ENCODE measurements around the gene TLCD4. TPM values are rescaled to one million over a fixed set of nuclear protein-coding genes. Genes with fewer than 3 reads are reported as not detected.

TLCD4 gene
- total and polyA plus RNA-seq, 2 of the 13 experiments (the other 11 are each of a cell fraction or from before 2014, with no cell fraction given), result 4.7 to 14.5 TPM

DNA sequence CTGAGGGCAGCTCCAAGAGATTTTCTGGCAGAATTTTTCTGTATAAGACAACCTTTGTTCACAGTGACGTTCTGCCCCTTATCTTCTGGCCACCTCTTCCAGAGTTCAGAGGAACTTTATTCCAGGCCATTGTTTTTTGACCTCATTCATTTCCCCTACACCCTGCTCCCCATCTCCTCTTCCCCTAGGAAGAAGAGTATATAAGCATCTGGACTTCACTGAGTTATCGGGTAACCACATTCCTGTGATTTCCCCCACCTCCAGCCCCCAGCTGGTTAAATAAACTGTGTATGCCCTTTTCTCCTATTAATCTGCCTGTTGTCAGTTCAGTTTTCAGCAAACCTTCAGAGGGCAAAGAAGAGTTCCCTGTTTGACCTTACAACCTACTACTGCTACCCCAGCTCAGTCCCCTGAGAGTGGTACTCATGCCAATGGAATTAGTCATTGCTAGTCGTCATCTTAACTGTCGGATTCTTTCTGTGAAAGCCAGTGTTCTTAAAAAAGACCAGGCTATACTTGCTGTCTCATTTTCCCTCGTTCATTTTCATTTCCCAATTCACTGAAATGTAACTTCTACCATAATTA is 30.1 kb upstream of the TLCD4 start (continued):
- TF ChIP-seq, protein P1, sequence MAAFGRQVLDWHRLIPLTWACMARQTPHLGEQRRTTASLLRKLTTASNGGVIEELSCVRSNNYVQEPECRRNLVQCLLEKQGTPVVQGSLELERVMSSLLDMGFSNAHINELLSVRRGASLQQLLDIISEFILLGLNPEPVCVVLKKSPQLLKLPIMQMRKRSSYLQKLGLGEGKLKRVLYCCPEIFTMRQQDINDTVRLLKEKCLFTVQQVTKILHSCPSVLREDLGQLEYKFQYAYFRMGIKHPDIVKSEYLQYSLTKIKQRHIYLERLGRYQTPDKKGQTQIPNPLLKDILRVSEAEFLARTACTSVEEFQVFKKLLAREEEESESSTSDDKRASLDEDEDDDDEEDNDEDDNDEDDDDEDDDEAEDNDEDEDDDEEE (CRISPR knock-in tag; IDR thresholded peaks at IDR 0.05), result no peak
- peak; percentile 33; the same call in 1 of the 2 replicates for TF ChIP-seq NCOA2 (CRISPR knock-in tag; IDR thresholded peaks at IDR 0.05)
- TF ChIP-seq, protein P2, sequence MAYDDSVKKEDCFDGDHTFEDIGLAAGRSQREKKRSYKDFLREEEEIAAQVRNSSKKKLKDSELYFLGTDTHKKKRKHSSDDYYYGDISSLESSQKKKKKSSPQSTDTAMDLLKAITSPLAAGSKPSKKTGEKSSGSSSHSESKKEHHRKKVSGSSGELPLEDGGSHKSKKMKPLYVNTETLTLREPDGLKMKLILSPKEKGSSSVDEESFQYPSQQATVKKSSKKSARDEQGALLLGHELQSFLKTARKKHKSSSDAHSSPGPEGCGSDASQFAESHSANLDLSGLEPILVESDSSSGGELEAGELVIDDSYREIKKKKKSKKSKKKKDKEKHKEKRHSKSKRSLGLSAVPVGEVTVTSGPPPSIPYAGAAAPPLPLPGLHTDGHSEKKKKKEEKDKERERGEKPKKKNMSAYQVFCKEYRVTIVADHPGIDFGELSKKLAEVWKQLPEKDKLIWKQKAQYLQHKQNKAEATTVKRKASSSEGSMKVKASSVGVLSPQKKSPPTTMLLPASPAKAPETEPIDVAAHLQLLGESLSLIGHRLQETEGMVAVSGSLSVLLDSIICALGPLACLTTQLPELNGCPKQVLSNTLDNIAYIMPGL (CRISPR knock-in tag; IDR thresholded peaks at IDR 0.05; ENCODE audit: borderline replicate concordance in 1 of 2, low read depth in 1 of 2), result no peak
- peak; percentile 90 for TF ChIP-seq JUND (CRISPR knock-in tag; IDR thresholded peaks at IDR 0.05)
- no peak for TF ChIP-seq NFIB (CRISPR knock-in tag; IDR thresholded peaks at IDR 0.05; ENCODE audit: borderline replicate concordance)
- TF ChIP-seq TGIF2 (CRISPR knock-in tag; IDR thresholded peaks at IDR 0.05), result no peak
- TF ChIP-seq ZNF776 (CRISPR knock-in tag; IDR thresholded peaks at IDR 0.05), result no peak
- no peak for TF ChIP-seq NR1H2 (CRISPR knock-in tag; IDR thresholded peaks at IDR 0.05; ENCODE audit: borderline replicate concordance, low read depth)
- 0 out of 2 replicates have a peak, but pooled peaks have one; percentile 22 for TF ChIP-seq TARDBP (CRISPR knock-in tag; IDR thresholded peaks at IDR 0.05)
- peak; percentile 79 for TF ChIP-seq JUN (CRISPR knock-in tag; IDR thresholded peaks at IDR 0.05)
- TF ChIP-seq, protein P3, sequence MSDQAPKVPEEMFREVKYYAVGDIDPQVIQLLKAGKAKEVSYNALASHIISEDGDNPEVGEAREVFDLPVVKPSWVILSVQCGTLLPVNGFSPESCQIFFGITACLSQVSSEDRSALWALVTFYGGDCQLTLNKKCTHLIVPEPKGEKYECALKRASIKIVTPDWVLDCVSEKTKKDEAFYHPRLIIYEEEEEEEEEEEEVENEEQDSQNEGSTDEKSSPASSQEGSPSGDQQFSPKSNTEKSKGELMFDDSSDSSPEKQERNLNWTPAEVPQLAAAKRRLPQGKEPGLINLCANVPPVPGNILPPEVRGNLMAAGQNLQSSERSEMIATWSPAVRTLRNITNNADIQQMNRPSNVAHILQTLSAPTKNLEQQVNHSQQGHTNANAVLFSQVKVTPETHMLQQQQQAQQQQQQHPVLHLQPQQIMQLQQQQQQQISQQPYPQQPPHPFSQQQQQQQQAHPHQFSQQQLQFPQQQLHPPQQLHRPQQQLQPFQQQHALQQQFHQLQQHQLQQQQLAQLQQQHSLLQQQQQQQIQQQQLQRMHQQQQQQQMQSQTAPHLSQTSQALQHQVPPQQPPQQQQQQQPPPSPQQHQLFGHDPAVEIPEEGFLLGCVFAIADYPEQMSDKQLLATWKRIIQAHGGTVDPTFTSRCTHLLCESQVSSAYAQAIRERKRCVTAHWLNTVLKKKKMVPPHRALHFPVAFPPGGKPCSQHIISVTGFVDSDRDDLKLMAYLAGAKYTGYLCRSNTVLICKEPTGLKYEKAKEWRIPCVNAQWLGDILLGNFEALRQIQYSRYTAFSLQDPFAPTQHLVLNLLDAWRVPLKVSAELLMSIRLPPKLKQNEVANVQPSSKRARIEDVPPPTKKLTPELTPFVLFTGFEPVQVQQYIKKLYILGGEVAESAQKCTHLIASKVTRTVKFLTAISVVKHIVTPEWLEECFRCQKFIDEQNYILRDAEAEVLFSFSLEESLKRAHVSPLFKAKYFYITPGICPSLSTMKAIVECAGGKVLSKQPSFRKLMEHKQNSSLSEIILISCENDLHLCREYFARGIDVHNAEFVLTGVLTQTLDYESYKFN (CRISPR knock-in tag; conservative IDR thresholded peaks at IDR 0.05), result peak; percentile 78
- TF ChIP-seq SALL1 (CRISPR knock-in tag; IDR thresholded peaks at IDR 0.05), result peak; percentile 34; the same call in 1 of the 2 replicates
- peak; percentile 32; the same call in 1 of the 2 replicates for TF ChIP-seq FOXA3 (CRISPR knock-in tag; IDR thresholded peaks at IDR 0.05)
- peak; percentile 49; the same call in 1 of the 2 replicates for TF ChIP-seq SOX5 (CRISPR knock-in tag; IDR thresholded peaks at IDR 0.05; ENCODE audit: borderline replicate concordance)
- TF ChIP-seq, protein P4, sequence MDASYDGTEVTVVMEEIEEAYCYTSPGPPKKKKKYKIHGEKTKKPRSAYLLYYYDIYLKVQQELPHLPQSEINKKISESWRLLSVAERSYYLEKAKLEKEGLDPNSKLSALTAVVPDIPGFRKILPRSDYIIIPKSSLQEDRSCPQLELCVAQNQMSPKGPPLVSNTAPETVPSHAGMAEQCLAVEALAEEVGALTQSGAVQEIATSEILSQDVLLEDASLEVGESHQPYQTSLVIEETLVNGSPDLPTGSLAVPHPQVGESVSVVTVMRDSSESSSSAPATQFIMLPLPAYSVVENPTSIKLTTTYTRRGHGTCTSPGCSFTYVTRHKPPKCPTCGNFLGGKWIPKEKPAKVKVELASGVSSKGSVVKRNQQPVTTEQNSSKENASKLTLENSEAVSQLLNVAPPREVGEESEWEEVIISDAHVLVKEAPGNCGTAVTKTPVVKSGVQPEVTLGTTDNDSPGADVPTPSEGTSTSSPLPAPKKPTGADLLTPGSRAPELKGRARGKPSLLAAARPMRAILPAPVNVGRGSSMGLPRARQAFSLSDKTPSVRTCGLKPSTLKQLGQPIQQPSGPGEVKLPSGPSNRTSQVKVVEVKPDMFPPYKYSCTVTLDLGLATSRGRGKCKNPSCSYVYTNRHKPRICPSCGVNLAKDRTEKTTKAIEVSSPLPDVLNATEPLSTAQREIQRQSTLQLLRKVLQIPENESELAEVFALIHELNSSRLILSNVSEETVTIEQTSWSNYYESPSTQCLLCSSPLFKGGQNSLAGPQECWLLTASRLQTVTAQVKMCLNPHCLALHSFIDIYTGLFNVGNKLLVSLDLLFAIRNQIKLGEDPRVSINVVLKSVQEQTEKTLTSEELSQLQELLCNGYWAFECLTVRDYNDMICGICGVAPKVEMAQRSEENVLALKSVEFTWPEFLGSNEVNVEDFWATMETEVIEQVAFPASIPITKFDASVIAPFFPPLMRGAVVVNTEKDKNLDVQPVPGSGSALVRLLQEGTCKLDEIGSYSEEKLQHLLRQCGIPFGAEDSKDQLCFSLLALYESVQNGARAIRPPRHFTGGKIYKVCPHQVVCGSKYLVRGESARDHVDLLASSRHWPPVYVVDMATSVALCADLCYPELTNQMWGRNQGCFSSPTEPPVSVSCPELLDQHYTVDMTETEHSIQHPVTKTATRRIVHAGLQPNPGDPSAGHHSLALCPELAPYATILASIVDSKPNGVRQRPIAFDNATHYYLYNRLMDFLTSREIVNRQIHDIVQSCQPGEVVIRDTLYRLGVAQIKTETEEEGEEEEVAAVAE (CRISPR knock-in tag; IDR thresholded peaks at IDR 0.05; ENCODE audit: borderline replicate concordance), result no peak
- no peak for TF ChIP-seq GMEB1 (CRISPR knock-in tag; IDR thresholded peaks at IDR 0.05; ENCODE audit: borderline replicate concordance)
- TF ChIP-seq ELF3 (CRISPR knock-in tag; IDR thresholded peaks at IDR 0.05), result peak; percentile 22; the same call in 1 of the 2 replicates
